ENCODE data around the gene RBBP8NL.

DNA sequence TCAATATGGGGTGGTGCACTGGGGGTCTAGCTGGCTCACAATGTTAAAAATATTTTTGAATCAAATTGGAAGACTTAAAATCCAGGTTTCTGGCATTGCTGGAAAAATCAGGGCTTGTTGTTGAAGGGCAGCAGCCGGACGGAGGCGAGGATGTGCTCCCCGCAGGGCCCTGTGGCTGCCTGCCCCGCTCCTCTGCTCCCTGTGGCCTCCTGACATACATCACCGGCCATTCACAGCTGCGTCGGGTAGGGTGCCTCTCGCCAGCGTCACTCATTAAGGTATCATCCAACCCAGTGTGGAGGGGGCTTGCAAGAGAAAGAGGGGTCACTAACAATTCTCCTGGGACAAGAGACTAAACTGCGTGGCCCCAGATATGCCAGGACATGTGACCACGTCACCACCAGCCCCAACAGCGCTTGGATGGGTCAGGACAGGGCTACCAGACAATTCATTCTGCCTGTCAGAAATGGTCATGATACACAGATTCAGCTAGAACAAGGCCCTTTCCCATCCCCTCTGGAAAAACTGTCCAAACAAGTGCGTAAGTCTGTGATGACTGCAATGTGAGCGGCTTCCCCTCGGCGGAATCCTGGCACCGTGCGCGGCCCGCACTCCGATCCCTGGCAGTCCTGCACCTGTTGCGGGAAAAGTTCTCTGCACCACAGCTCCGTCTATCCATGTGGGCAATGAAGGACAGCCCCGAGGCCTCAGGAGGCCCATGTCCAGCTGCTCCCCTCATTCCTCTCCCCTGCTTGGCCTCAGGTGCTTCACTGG lies 36.5 kb upstream of the RBBP8NL start:
- no peak for TF ChIP-seq EP300 (IDR thresholded peaks at IDR 0.05)
- no peak for TF ChIP-seq POLR2A (IDR thresholded peaks at IDR 0.05; ENCODE audit: low read depth)
- TF ChIP-seq, protein P1, sequence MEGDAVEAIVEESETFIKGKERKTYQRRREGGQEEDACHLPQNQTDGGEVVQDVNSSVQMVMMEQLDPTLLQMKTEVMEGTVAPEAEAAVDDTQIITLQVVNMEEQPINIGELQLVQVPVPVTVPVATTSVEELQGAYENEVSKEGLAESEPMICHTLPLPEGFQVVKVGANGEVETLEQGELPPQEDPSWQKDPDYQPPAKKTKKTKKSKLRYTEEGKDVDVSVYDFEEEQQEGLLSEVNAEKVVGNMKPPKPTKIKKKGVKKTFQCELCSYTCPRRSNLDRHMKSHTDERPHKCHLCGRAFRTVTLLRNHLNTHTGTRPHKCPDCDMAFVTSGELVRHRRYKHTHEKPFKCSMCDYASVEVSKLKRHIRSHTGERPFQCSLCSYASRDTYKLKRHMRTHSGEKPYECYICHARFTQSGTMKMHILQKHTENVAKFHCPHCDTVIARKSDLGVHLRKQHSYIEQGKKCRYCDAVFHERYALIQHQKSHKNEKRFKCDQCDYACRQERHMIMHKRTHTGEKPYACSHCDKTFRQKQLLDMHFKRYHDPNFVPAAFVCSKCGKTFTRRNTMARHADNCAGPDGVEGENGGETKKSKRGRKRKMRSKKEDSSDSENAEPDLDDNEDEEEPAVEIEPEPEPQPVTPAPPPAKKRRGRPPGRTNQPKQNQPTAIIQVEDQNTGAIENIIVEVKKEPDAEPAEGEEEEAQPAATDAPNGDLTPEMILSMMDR (IDR thresholded peaks at IDR 0.05) = no peak
- TF ChIP-seq POLR2AphosphoS5 (IDR thresholded peaks at IDR 0.05) = no peak

Data from esophagus muscularis mucosa (tissue), 4 donors.